ENCODE data around the gene MED17.

The MED17 gene

GRCh38 chr11:93845181-93846092 lies 61.4 kb downstream of the MED17 start:
- no peak for FAIRE-seq
- no peak for DNase-seq (ENCODE audit: insufficient read length, low spot score)

DNA sequence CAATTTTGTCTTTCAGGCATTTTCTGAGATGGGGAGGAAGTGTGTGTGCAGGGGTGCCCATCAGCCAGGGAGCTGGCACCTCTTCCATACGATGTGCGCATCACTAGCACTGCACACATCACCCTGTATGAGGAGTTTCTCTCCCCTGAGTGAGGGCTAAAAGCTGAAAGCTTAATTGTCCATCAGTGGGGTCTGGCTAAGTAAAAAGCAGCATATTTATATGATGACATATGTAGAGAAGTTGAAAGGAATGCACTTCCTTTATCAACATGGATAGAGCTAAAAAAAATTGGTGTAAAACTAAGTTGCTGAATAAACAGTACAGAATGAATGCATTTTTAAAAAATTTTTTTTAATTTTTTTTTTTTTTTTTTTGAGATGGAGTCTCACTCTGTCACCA lies 62.3 kb downstream of the MED17 start:
- FAIRE-seq: no peak
- no peak for DNase-seq (ENCODE audit: insufficient read length, low spot score)

DNA sequence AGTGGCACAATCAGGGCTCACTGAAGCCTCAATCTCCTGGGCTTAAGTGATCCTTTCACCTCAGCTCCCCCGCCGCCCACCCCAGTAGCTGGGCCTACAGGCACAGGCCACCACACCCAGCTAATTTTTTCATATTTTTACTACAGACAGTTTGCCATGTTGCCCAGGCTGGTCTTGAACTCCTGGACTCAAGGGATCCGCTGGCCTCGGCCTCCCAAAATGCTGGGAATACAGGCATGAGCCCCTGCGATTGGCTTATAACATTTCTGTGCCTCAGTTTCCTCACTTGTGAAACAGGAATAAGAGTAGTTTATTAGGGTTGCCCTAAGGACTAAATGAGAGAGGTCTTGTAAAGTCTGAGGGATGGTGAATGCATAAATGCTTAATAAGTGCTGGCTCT lies 65.1 kb downstream of the MED17 start:
- DNase-seq (ENCODE audit: insufficient read length, low spot score): no peak
- FAIRE-seq: no peak

- no peak for FAIRE-seq
- DNase-seq (ENCODE audit: insufficient read length, low spot score): no peak
These were observed 65.9 kb downstream of the MED17 start for GRCh38 chr11:93849751-93850593.

GRCh38 chr11:93850594-93851018 lies 66.5 kb downstream of the MED17 start, which contains the start of gene VSTM5:
TSS of gene VSTM5 (minus strand) at chr11:93850618. CDS start at chr11:93850502, 116 bp downstream.
- FAIRE-seq (no peak), DNase-seq (ENCODE audit: insufficient read length, low spot score) (no peak)

DNA sequence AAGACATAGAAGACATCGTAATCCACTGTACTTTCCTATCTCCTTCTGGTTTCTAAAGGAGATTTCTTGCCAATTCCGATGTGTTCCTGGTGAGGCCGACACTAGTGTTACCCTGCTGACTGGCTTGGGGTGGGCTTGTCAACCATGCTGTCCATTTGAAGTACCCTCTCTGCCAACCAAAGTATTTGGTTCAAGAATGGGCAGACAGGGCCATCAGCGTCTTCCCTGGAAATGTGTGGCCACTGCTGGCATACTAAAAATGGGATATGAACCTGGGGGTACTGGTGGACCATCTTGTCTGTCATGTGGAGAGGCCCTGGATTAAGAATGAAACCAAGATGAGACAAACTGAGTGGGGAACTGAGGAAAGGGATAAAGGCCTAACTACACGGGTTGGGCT lies 68.2 kb downstream of the MED17 start:
- no peak for FAIRE-seq
- DNase-seq (ENCODE audit: insufficient read length, low spot score): no peak

DNA sequence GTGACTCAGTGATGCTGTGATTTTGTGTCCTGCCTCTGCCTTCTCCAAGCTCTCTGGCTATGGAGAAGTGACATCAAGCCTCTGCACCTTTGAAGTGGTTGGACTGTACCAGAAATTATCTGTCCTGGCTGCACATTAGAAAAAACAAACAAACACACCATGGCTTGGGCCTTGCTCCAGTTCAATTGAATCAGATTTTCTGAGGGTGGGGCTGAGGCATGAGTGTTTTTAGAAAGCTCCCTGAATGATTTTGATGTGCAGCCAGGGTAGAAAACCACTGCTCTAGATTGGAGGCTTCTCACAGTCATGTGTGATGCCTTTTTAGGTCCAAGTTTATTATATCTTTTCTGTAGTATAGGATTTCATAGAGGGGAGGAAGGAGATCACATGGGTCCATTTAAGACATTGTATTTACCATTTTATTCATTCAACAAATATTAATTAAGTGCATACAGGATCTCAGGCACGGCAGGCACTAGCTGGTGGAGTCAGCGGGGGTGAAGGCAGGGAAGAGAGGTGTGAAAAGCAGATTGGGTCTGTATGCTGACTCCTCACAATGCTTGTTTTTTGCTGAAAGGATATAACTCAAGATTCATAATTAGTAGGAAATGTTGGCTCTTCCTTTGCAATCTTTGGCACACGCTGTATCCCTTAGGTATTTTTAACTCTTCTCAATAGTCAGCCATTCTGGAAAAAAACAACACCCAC lies 73.5 kb downstream of the MED17 start:
- no peak for DNase-seq (ENCODE audit: insufficient read length, low spot score)

GRCh38 chr11:93858121-93858775 lies 74.2 kb downstream of the MED17 start:
- DNase-seq (ENCODE audit: insufficient read length, low spot score): no peak
- no peak for FAIRE-seq

More for the DNA sequence above, 73.5 kb downstream of the MED17 start:
- FAIRE-seq: no peak

GRCh38 chr11:93861808-93862207 lies 77.7 kb downstream of the MED17 start:
- FAIRE-seq (no peak), DNase-seq (ENCODE audit: insufficient read length, low spot score) (no peak)
